ENCODE results near the gene ARHGAP31. TPM values are rescaled to one million over a fixed set of nuclear protein-coding genes. Genes with fewer than 3 reads are reported as not detected.

ARHGAP31 gene
- total and polyA plus RNA-seq, 2 of the 8 experiments (the other 6 are each of a cell fraction or from before 2014, with no cell fraction given): 1.1 to 7.6 TPM

DNA sequence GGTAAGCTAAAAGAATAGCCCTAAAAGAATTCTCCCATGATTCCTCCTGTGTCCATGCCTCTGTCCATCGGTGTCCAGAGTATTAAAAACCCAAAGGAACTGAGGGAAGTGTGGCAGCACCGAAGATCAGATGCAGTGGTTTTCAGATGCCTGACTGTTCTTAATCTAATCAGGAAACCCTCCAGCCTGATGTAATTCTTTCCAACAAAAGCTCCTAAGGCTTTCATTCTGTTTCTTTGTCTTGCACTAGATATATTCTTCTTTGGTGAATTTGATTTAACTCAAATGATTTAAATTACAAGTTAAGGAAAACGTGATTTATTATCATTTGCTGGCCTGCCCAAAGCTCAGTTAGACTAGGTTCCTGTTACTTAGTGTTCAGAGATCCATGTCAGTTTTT lies 71.2 kb downstream of the ARHGAP31 start (continued):
- no peak for TF ChIP-seq TAF7 (optimal IDR thresholded peaks at IDR 0.05; ENCODE audit: borderline replicate concordance, low read depth, low read length)
- TF ChIP-seq HDAC2 (IDR thresholded peaks at IDR 0.05; ENCODE audit: borderline replicate concordance in 1 of 2, low read depth in 2 of 2, low read length in 2 of 2): no peak
- TF ChIP-seq KDM4A (IDR thresholded peaks at IDR 0.05; ENCODE audit: low read depth, low read length, severe bottlenecking): no peak
- TF ChIP-seq, protein P1, sequence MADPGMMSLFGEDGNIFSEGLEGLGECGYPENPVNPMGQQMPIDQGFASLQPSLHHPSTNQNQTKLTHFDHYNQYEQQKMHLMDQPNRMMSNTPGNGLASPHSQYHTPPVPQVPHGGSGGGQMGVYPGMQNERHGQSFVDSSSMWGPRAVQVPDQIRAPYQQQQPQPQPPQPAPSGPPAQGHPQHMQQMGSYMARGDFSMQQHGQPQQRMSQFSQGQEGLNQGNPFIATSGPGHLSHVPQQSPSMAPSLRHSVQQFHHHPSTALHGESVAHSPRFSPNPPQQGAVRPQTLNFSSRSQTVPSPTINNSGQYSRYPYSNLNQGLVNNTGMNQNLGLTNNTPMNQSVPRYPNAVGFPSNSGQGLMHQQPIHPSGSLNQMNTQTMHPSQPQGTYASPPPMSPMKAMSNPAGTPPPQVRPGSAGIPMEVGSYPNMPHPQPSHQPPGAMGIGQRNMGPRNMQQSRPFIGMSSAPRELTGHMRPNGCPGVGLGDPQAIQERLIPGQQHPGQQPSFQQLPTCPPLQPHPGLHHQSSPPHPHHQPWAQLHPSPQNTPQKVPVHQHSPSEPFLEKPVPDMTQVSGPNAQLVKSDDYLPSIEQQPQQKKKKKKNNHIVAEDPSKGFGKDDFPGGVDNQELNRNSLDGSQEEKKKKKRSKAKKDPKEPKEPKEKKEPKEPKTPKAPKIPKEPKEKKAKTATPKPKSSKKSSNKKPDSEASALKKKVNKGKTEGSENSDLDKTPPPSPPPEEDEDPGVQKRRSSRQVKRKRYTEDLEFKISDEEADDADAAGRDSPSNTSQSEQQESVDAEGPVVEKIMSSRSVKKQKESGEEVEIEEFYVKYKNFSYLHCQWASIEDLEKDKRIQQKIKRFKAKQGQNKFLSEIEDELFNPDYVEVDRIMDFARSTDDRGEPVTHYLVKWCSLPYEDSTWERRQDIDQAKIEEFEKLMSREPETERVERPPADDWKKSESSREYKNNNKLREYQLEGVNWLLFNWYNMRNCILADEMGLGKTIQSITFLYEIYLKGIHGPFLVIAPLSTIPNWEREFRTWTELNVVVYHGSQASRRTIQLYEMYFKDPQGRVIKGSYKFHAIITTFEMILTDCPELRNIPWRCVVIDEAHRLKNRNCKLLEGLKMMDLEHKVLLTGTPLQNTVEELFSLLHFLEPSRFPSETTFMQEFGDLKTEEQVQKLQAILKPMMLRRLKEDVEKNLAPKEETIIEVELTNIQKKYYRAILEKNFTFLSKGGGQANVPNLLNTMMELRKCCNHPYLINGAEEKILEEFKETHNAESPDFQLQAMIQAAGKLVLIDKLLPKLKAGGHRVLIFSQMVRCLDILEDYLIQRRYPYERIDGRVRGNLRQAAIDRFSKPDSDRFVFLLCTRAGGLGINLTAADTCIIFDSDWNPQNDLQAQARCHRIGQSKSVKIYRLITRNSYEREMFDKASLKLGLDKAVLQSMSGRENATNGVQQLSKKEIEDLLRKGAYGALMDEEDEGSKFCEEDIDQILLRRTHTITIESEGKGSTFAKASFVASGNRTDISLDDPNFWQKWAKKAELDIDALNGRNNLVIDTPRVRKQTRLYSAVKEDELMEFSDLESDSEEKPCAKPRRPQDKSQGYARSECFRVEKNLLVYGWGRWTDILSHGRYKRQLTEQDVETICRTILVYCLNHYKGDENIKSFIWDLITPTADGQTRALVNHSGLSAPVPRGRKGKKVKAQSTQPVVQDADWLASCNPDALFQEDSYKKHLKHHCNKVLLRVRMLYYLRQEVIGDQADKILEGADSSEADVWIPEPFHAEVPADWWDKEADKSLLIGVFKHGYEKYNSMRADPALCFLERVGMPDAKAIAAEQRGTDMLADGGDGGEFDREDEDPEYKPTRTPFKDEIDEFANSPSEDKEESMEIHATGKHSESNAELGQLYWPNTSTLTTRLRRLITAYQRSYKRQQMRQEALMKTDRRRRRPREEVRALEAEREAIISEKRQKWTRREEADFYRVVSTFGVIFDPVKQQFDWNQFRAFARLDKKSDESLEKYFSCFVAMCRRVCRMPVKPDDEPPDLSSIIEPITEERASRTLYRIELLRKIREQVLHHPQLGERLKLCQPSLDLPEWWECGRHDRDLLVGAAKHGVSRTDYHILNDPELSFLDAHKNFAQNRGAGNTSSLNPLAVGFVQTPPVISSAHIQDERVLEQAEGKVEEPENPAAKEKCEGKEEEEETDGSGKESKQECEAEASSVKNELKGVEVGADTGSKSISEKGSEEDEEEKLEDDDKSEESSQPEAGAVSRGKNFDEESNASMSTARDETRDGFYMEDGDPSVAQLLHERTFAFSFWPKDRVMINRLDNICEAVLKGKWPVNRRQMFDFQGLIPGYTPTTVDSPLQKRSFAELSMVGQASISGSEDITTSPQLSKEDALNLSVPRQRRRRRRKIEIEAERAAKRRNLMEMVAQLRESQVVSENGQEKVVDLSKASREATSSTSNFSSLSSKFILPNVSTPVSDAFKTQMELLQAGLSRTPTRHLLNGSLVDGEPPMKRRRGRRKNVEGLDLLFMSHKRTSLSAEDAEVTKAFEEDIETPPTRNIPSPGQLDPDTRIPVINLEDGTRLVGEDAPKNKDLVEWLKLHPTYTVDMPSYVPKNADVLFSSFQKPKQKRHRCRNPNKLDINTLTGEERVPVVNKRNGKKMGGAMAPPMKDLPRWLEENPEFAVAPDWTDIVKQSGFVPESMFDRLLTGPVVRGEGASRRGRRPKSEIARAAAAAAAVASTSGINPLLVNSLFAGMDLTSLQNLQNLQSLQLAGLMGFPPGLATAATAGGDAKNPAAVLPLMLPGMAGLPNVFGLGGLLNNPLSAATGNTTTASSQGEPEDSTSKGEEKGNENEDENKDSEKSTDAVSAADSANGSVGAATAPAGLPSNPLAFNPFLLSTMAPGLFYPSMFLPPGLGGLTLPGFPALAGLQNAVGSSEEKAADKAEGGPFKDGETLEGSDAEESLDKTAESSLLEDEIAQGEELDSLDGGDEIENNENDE (IDR thresholded peaks at IDR 0.05; ENCODE audit: insufficient replicate concordance, low read length): no peak
- TF ChIP-seq POLR2AphosphoS5 (IDR thresholded peaks at IDR 0.05; ENCODE audit: low read depth, low read length): no peak

Measured in H1 (cell line).